AG09309 (cell line): ENCODE measurements around the gene MUSK.
"Not testable (repeated sequence)": the region's sequence is repeated elsewhere in the genome, so short reads cannot be mapped to it uniquely, and the experiment has no call there.

Source experiments
- DNase-seq: peaks from one replicate; pipeline ENCODE4 v3.0.0-alpha.2; 2010; ENCODE audit warnings: low read depth
- H3K4me3 ChIP-seq: 2 replicates; pipeline ENCODE4 v1.5.1; 2011; ENCODE audit warnings: mild to moderate bottlenecking, low read depth, low read length, moderate library complexity; ENCODE audit not compliant: control insufficient read depth
- TF ChIP-seq, protein P1 (sequence below): IDR thresholded peaks from 2 replicates; pipeline ENCODE4 v1.5.1; 2011; ENCODE audit warnings: mild to moderate bottlenecking, low read depth, low read length, inconsistent platforms; ENCODE audit not compliant: insufficient read depth, control insufficient read depth; ENCODE audit errors: missing control alignments

The MUSK gene

GRCh38 chr9:110777196-110777875 is 108.7 kb downstream of the MUSK start:
- no peak overlapping the region for H3K4me3 ChIP-seq
- TF ChIP-seq, protein P1, sequence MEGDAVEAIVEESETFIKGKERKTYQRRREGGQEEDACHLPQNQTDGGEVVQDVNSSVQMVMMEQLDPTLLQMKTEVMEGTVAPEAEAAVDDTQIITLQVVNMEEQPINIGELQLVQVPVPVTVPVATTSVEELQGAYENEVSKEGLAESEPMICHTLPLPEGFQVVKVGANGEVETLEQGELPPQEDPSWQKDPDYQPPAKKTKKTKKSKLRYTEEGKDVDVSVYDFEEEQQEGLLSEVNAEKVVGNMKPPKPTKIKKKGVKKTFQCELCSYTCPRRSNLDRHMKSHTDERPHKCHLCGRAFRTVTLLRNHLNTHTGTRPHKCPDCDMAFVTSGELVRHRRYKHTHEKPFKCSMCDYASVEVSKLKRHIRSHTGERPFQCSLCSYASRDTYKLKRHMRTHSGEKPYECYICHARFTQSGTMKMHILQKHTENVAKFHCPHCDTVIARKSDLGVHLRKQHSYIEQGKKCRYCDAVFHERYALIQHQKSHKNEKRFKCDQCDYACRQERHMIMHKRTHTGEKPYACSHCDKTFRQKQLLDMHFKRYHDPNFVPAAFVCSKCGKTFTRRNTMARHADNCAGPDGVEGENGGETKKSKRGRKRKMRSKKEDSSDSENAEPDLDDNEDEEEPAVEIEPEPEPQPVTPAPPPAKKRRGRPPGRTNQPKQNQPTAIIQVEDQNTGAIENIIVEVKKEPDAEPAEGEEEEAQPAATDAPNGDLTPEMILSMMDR = no peak
- DNase-seq = no peak

DNA sequence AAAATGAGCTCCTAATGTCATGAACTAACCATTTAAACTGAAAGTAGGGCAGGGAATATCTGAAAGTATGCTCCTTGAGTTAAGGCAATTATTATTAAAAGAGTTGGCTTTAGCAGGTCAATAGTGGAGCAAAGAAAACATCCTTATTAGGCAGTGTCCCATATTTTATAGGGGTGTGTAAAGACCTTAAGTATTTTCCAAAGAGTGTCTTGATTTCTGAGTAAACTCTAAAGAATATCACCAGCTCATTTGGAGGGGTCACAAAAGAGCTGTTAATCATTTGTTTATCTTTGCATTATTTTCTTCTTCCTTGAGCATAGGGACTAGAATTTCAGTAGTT is 109.3 kb downstream of the MUSK start:
- no peak overlapping the region for H3K4me3 ChIP-seq
- TF ChIP-seq, protein P1 = no peak
- DNase-seq = no peak

DNA sequence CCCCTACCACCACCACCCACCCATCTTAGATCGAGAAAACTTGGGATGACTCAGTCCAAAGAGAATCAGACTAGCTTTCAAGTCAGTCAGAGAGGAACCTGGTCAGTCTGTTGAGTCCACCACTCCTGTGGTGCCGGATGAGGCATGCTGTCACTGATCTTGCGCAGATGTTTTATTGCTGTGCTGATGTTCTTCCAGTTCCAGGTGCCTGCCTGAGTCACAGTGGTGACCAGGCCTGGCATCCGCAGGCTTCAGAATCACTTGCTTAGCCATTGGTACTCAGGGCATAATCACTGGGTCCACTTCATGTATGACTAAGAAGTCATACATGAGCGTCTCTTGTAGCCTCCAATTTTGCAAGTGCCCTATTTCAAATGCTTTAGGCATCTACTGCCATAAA is 114.1 kb downstream of the MUSK start:
- DNase-seq = no peak
- TF ChIP-seq, protein P1 = no peak

DNA sequence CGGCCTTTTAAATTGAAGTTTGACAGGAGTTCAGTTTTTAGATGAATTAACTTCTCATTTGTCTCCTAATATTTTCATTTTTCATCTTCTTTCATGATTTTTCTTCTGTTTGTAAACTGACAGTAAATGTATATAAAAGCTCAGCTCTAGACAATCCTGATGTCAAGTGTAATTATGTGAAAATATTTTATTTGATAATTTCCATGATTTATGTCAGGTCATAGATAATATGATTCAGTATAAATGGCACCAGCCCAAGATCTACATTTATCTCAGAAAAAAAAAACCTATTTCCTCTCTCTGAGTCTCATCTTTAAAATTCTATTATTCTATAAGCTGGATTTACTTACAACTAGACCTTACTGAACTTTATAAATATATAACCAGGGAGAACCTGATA is 115.7 kb downstream of the MUSK start:
- no peak overlapping the region for H3K4me3 ChIP-seq
- TF ChIP-seq, protein P1 = no peak
- DNase-seq = no peak

More for the DNA sequence above, 114.1 kb downstream of the MUSK start:
- H3K4me3 ChIP-seq = no peak overlapping the region

DNA sequence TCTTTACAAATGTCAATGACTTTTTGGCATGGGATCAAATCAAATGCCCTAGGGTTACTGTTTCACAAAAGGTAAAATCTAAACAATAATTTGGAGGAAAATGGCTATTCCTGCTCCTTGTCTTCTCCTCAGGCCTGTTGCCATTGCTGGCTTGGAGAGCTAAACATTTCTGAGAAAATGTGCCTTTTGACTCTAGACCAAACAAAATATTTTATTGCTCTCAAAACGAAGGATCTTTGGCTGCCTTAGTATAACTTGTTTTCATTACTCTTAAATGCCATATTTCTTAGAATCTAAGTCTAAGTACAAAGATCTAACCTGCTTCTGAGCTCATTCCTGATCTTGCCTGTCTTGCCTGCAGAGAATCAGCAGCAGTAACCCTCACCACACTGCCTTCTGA is 116.6 kb downstream of the MUSK start:
- TF ChIP-seq, protein P1 = no peak
- no peak for DNase-seq

GRCh38 chr9:110788396-110788795 is 119.8 kb downstream of the MUSK start:
- DNase-seq, H3K4me3 ChIP-seq: not testable (repeated sequence)

More for the DNA sequence above, 116.6 kb downstream of the MUSK start:
- no peak overlapping the region for H3K4me3 ChIP-seq

DNA sequence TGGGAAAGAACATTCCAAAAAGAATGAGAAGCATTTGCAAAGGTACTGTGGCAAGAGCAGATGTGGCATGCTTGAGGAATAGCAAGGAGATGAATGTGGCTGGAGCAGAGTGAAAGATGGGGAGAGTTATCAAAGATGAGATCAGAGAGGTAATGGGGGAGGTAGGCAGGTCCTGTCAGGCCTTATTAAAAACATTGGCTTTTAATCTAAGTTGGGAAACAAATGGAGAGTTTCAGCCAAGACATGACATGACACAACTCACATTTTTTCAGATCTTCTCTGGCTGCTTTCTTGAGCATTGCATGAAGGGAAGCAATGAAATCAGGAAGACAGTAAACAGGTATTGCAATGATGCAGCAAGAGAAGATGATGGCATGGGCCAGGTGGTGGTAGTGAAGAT is 120.3 kb downstream of the MUSK start:
- TF ChIP-seq, protein P1 = no peak
- DNase-seq = no peak
- H3K4me3 ChIP-seq = no peak overlapping the region
